HL-60 (cell line): Measurements from ENCODE around the gene WRAP53.

Source experiments
- DNase-seq, 2 experiments: peaks; one replicate each; pipeline ENCODE4 v3.0.0-alpha.2; 2010 to 2020; ENCODE audit warnings: low read depth in 1 of 2, low spot score in 1 of 2
- H3K27ac ChIP-seq: fragments of 250-450 bp; sonication (Bioruptor Pico); replicated peaks from 2 replicates; pipeline ENCODE4 v1.5.1; 2020; ENCODE audit warnings: mild to moderate bottlenecking, moderate library complexity
- H3K27me3 ChIP-seq: fragments of 250-450 bp; sonication (Bioruptor Pico); 2 replicates; pipeline ENCODE4 v1.5.1; 2021; ENCODE audit warnings: mild to moderate bottlenecking, moderate library complexity; ENCODE audit not compliant: insufficient read depth, poor library complexity, severe bottlenecking
- H3K4me3 ChIP-seq: replicated peaks from 2 replicates; pipeline ENCODE4 v1.5.1; 2011; ENCODE audit warnings: mild to moderate bottlenecking, control low read depth, low read length; ENCODE audit not compliant: insufficient read depth
- GABPA ChIP-seq: IDR thresholded peaks from 2 replicates; pipeline ENCODE4 v1.6.1; 2012; ENCODE audit warnings: low read depth
- POLR2AphosphoS5 ChIP-seq: IDR thresholded peaks from 2 replicates; pipeline ENCODE4 v1.6.1; 2012; ENCODE audit warnings: low read depth
- SPI1 ChIP-seq: IDR thresholded peaks from 2 replicates; pipeline ENCODE4 v1.6.1; 2012; ENCODE audit warnings: low read depth, mild to moderate bottlenecking, borderline replicate concordance
- TF ChIP-seq, protein P1 (sequence below): IDR thresholded peaks from one replicate; pipeline ENCODE4 v1.5.1; 2011; ENCODE audit warnings: low read length, control low read depth, inconsistent platforms; ENCODE audit not compliant: insufficient read depth
- TF ChIP-seq, protein P2 (sequence below): IDR thresholded peaks from 2 replicates; pipeline ENCODE4 v1.6.1; 2012; ENCODE audit warnings: low read depth; ENCODE audit not compliant: insufficient replicate concordance

WRAP53 gene

DNA sequence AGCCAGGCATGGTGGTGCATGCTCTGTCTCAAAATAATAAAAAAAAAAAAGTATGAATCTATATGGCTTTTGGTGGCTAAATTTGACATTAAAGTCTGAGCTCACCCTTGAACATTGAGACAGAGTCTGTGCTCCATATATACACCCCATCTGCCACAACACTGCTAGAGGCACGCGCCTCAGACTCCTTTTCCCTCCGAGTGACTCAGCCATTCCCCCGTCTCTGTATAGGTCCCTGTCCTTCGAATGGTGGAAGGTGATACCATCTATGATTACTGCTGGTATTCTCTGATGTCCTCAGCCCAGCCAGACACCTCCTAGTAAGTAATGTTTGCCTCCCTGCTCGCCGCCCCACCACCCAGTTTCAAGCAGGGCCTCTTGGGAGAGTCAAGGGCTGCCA, 12.2 kb downstream of the WRAP53 start:
- peaks cover 3% of the 10 kb centered on the region for H3K27me3 ChIP-seq
- TF ChIP-seq, protein P1, sequence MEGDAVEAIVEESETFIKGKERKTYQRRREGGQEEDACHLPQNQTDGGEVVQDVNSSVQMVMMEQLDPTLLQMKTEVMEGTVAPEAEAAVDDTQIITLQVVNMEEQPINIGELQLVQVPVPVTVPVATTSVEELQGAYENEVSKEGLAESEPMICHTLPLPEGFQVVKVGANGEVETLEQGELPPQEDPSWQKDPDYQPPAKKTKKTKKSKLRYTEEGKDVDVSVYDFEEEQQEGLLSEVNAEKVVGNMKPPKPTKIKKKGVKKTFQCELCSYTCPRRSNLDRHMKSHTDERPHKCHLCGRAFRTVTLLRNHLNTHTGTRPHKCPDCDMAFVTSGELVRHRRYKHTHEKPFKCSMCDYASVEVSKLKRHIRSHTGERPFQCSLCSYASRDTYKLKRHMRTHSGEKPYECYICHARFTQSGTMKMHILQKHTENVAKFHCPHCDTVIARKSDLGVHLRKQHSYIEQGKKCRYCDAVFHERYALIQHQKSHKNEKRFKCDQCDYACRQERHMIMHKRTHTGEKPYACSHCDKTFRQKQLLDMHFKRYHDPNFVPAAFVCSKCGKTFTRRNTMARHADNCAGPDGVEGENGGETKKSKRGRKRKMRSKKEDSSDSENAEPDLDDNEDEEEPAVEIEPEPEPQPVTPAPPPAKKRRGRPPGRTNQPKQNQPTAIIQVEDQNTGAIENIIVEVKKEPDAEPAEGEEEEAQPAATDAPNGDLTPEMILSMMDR, result no peak
- TF ChIP-seq POLR2AphosphoS5 (no peak), GABPA (no peak)
- TF ChIP-seq, protein P2, sequence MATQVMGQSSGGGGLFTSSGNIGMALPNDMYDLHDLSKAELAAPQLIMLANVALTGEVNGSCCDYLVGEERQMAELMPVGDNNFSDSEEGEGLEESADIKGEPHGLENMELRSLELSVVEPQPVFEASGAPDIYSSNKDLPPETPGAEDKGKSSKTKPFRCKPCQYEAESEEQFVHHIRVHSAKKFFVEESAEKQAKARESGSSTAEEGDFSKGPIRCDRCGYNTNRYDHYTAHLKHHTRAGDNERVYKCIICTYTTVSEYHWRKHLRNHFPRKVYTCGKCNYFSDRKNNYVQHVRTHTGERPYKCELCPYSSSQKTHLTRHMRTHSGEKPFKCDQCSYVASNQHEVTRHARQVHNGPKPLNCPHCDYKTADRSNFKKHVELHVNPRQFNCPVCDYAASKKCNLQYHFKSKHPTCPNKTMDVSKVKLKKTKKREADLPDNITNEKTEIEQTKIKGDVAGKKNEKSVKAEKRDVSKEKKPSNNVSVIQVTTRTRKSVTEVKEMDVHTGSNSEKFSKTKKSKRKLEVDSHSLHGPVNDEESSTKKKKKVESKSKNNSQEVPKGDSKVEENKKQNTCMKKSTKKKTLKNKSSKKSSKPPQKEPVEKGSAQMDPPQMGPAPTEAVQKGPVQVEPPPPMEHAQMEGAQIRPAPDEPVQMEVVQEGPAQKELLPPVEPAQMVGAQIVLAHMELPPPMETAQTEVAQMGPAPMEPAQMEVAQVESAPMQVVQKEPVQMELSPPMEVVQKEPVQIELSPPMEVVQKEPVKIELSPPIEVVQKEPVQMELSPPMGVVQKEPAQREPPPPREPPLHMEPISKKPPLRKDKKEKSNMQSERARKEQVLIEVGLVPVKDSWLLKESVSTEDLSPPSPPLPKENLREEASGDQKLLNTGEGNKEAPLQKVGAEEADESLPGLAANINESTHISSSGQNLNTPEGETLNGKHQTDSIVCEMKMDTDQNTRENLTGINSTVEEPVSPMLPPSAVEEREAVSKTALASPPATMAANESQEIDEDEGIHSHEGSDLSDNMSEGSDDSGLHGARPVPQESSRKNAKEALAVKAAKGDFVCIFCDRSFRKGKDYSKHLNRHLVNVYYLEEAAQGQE, result no peak
- DNase-seq, result no peak
- no peak overlapping the region for H3K27ac ChIP-seq
- H3K4me3 ChIP-seq, result no peak overlapping the region

DNA sequence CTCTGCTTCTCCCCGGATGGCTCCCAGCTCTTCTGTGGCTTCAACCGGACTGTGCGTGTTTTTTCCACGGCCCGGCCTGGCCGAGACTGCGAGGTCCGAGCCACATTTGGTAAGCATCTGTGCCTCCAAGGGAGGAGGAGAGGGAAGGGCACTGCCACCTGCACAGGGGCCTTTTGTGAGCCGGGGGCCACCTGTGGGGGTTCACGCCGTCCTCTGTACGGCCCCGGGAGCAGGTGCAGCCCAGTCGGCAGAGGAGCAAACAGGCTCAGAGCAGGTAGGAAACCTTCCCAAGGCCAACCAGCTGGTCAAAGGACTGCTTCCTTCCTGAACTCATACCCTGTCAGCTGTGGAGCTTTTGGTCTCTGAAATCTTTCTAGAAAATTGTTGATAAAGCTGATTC, 13.4 kb downstream of the WRAP53 start:
- Histone ChIP-seq H3K27me3 (peaks cover 5% of the 10 kb centered on the region), H3K4me3 (no peak overlapping the region), H3K27ac (no peak overlapping the region)
- no peak for TF ChIP-seq POLR2AphosphoS5
- no peak for TF ChIP-seq SPI1
- TF ChIP-seq, protein P1, result no peak
- TF ChIP-seq, protein P2, result no peak
- TF ChIP-seq GABPA, result no peak
- no peak for DNase-seq

DNA sequence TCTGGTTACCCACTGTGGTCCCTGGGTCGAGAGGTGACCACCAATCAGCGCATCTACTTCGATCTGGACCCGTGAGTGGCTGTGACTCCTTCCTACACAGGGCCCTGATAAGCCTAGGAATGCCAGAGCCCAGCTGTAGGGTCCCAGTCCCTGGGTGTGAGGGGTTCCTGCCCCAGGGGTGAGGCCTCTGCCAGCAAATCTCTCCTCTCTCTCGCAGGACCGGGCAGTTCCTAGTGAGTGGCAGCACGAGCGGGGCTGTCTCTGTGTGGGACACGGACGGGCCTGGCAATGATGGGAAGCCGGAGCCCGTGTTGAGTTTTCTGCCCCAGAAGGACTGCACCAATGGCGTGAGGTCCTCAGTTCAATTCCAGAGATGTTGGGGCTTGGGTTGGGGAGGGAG, 14.5 kb downstream of the WRAP53 start:
- no peak for TF ChIP-seq GABPA
- TF ChIP-seq, protein P1, result no peak
- no peak for TF ChIP-seq SPI1
- TF ChIP-seq, protein P2, result no peak
- TF ChIP-seq POLR2AphosphoS5, result no peak
- H3K27ac ChIP-seq, result no peak overlapping the region

More for the DNA sequence above, 14.5 kb downstream of the WRAP53 start:
- DNase-seq, result no peak
- peaks cover 6% of the 10 kb centered on the region for H3K27me3 ChIP-seq
- H3K4me3 ChIP-seq, result no peak overlapping the region
